Measurements from ENCODE around the gene SRCAP. TPM values are rescaled to one million over a fixed set of nuclear protein-coding genes. Genes with fewer than 3 reads are reported as not detected.

Gene SRCAP
- total RNA-seq, 2 experiments from 2014 or later, result 89.4 to 92.2 TPM

DNA sequence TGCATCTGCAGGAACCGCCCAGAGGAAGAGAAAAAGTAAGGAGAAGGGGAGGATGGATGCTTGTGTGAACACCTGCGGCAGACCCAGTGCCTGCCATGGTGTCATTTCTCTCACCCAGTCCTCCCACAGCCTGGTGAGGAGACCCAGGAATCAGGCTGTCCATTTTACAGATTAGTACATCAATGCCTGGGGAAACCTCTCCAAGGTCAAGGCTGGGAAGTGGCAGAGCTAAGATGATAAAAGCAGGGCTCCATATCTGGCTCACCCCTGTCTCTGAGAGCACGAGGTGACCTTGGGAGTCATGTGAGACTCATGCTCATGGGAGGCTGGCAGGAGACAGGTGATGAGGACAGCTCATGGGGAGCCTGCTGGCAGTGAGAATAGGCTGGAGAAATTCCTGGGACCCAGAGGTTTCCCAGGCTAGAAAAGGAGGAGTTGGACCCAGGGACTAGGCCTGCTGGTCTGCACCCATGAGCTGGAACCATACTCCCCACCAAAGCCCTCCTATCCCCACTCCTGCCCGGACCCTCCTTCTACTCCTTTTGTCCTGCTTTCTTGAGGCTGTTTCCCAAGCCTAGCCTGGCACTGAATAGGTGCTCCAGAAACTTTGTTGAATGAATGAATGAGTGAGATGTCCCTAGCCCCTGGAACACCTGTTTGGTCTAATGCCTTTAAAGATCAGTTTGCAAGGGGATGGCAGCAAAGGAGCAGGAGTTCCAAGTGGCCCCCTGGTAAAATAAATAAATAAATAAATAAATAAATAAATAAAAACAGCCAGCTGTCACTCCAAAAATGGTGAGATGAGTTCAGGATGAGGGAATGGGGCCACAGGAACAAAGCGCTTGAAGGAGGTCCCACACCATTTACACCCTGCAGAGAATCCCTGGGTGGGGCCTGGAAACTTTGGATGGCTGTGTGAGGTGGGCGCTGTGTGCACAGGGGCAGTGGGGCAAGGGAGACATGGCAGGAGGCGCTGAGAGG lies 86.4 kb downstream of the SRCAP start:
- no peaks in the 10 kb centered on the region for H3K36me3 Mint-ChIP-seq
- H3K4me3 Mint-ChIP-seq, result peak overlapping the region; percentile 66
- H3K4me1 Mint-ChIP-seq, result peaks cover 8% of the 10 kb centered on the region
- POLR2A ChIA-PET, result interaction anchor here (0.5 kb wide), 1 partner anchor 102 kb away, joined by 3 read pairs; no protein-coding TSS in a partner anchor
- no peaks in the 10 kb centered on the region for H3K9me3 Mint-ChIP-seq
- H3K27ac Mint-ChIP-seq, result no peak overlapping the region
- H3K27me3 Mint-ChIP-seq, result peaks cover 17% of the 10 kb centered on the region
- DNase-seq, result no peak
- no peak for ATAC-seq (ENCODE audit: low read depth)

DNA sequence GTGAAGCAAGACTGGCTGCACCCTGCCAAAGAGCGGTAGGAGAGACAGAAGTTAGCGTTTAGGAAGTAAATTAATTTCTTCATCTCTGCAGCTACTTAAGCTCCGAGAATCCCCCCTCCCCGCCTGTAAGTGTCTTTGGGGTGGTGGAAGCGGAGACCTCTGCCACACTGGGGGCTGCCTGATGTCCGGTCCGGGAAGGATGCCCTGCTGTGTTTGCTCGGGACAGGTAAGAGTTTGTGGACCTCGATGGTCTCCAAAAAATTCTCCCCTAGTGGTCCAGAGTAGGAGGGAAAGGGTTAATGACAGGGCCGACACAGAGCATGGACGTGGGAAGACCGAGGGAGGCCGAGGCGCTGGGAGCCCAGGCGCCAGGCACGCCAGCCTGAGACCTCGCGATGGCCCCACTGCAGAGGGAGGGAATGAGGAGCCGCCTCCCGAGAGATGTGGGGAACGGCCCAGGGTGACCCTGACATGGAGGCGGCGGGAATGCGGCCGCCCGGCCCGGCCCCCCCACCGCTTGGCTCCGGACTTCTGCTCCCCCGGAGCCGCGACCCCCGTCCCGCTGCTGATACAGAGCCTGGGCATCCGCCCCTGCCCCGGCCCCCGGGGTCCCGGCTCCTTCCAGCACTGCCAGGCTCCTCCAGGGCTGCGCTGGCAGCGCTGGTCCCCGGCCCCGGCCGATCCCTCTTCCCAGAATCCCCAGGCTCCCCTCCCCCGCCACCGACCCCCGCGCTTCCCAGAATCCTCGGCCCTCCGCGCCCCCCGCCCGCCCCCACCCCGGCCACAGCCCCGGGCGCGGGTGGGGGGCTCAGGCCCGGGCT lies 87.4 kb downstream of the SRCAP start:
- POLR2A ChIA-PET, result no interaction called here
- Mint-ChIP-seq H3K4me3 (peak overlapping the region; percentile 66), H3K9me3 (no peaks in the 10 kb centered on the region), H3K4me1 (peaks cover 8% of the 10 kb centered on the region), H3K27me3 (peaks cover 17% of the 10 kb centered on the region), H3K36me3 (no peaks in the 10 kb centered on the region), H3K27ac (no peak overlapping the region)
- no peak for DNase-seq
- peak; percentile 62 for ATAC-seq (ENCODE audit: low read depth)

DNA sequence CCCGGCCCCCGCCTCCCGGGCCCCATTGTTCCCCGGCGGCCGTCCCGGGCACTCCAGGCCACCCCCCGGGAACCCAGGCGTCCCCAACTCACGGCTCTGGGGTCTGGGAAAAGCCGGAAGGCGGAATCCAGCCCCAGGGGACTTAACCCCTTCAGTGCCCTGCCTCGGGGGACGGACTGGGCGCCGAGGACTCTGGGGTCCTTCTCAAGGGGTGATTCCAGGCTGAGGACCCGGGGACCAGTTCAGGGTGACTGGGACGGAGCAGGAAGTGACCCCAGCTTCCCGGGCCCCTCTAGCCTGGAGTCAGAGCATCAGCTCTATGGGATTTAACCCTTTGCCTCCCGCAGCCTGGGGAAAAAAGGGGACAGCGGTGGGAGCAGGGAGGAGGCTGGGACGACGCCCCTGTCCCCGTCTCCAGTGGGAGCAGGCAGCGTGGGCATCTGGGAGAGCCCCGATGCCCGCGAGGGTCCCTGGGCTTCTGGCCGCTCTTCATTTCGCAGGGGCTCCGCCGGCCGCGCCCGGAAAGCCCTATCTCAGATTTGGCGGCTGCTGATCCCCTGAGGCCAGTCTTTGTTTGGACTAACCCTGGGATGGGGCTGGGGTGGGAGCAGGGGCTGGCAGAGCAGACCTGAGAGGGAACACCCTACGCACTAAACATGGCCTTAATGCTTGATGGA lies 88.1 kb downstream of the SRCAP start, which contains the start of gene ZNF629:
Gene ZNF629, minus strand, starts transcription at position 270 of the 677 bp plus-strand sequence. CDS start 2,723 bp downstream, outside the sequence.
- H3K27ac Mint-ChIP-seq, result peak within 1 kb of the TSS; percentile 20
- DNase-seq, result no peak
- POLR2A ChIA-PET, result interaction anchor here (1.2 kb wide), 1 partner anchor 18 kb away, joined by 5 read pairs; no protein-coding TSS in a partner anchor
- H3K27me3 Mint-ChIP-seq, result peaks cover 17% of the 10 kb centered on the region
- no peaks in the 10 kb centered on the region for H3K9me3 Mint-ChIP-seq
- ATAC-seq (ENCODE audit: low read depth), result peak; percentile 40
- peaks cover 8% of the 10 kb centered on the region for H3K4me1 Mint-ChIP-seq
- no peaks in the 10 kb centered on the region for H3K36me3 Mint-ChIP-seq
- peak within 1 kb of the TSS; percentile 84 for H3K4me3 Mint-ChIP-seq

DNA sequence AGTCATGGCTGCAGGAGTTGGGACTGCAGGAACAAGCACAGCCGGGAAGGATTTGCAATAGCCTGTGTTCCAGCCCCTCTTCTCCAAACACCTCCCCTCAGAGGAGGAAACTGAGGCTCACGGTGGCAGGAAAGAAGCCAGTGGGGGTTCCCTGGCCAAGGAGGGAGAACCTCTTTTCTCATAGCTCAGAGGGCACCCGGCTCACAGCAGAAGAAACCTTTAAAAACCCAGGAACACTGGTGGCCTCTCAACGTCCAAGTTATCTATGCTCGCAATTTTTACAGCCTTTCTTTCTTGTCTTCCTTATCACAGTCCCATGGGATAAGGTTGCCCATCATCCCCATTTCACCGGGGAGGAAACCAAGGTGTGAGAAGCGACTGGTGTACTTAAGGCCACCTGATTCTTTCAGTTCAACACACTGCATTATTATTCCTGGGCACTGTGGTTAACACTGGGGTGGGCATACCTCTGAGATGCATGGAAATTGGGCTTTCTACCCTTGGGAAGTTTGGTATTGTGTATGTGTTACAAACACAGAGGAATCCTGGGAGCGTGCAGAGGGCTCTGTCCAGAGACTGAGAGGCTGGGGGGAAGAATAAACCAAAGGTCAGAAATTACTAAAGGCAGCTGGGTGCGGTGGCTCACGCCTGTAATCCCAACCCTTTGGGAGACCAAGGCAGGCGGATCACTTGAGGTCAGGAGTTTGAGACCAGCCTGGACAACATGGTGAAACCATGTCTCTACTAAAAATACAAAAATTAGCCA lies 88.8 kb downstream of the SRCAP start:
- H3K36me3 Mint-ChIP-seq, result no peaks in the 10 kb centered on the region
- no peak overlapping the region for H3K27ac Mint-ChIP-seq
- peaks cover 8% of the 10 kb centered on the region for H3K4me1 Mint-ChIP-seq
- POLR2A ChIA-PET, result interaction anchor here (1.2 kb wide), 1 partner anchor 18 kb away, joined by 5 read pairs; no protein-coding TSS in a partner anchor
- DNase-seq (no peak), ATAC-seq (ENCODE audit: low read depth) (no peak)
- peaks cover 17% of the 10 kb centered on the region for H3K27me3 Mint-ChIP-seq
- no peaks in the 10 kb centered on the region for H3K9me3 Mint-ChIP-seq
- H3K4me3 Mint-ChIP-seq, result peak overlapping the region; percentile 84

Other genes with a start within 250 kb of the SRCAP start
- 100 to 1,000 TPM; 662 to 664 TPM for gene ITGAL, start 226.4 kb upstream of the SRCAP start, total RNA-seq
- gene ZNF768, start 172.6 kb upstream of the SRCAP start, total RNA-seq, result 1 to 10 TPM; 7.4 to 8.1 TPM
- 10 to 100 TPM; 11.9 to 12.5 TPM for gene ZNF747, start 164.3 kb upstream of the SRCAP start, total RNA-seq
- gene ZNF764, start 140.8 kb upstream of the SRCAP start, total RNA-seq, result 10 to 100 TPM; 20.9 to 23.3 TPM
- 10 to 100 TPM; 17.8 to 18.3 TPM for gene ZNF688, start 127.5 kb upstream of the SRCAP start, total RNA-seq
- gene ZNF785, start 113.5 kb upstream of the SRCAP start, total RNA-seq, result 10 to 100 TPM; 22.3 to 24.8 TPM
- 10 to 100 TPM; 12.7 to 14.4 TPM for gene ZNF689, start 88.8 kb upstream of the SRCAP start, total RNA-seq
- 10 to 100 TPM; 89.7 to 97.1 TPM for gene PRR14, start 48.2 kb upstream of the SRCAP start, total RNA-seq
- 100 to 1,000 TPM; 140 to 143 TPM for gene FBRS, start 40.7 kb upstream of the SRCAP start, total RNA-seq
- gene PHKG2, start 49.3 kb downstream of the SRCAP start, total RNA-seq, result 10 to 100 TPM; 48.2 to 48.9 TPM
- gene CFAP119, start 62.9 kb downstream of the SRCAP start, total RNA-seq, result 1 to 10 TPM; 4.4 TPM
- gene RNF40, start 63.2 kb downstream of the SRCAP start, total RNA-seq, result 100 to 1,000 TPM in 1 of 2 experiments, 10 to 100 TPM in 1; 94.7 to 105 TPM
- 1 to 10 TPM; 5.2 to 6.0 TPM for gene ZNF629, start 88.0 kb downstream of the SRCAP start, total RNA-seq
- 10 to 100 TPM; 31.1 to 31.8 TPM for gene BCL7C, start 194.9 kb downstream of the SRCAP start, total RNA-seq
- gene CTF1, start 197.4 kb downstream of the SRCAP start, total RNA-seq, result under 1 TPM; 0.19 to 0.37 TPM
- gene FBXL19, start 224.4 kb downstream of the SRCAP start, total RNA-seq, result 10 to 100 TPM; 20.1 to 24.4 TPM
- gene ORAI3, start 249.9 kb downstream of the SRCAP start, total RNA-seq, result 10 to 100 TPM; 24.6 to 25.8 TPM